GM10248 (cell line): ENCODE results near the gene DCXR.

Source experiments
- CTCF ChIA-PET: fragments of 300-600 bp; sonication (Branson Sonifier 250); formaldehyde crosslinking; extraction: SDS; loops from one replicate; lab custom pipeline; 2021; ENCODE audit warnings: antibody characterized with exemption; lab: Yijun Ruan, JAX
- POLR2A ChIA-PET: fragments of 350-650 bp; sonication (Branson Sonifier 250); formaldehyde crosslinking; extraction: SDS; loops from one replicate; lab custom pipeline; 2020; ENCODE audit warnings: antibody characterized with exemption; lab: Yijun Ruan, JAX
- DNase-seq: peaks from one replicate; pipeline ENCODE4 v3.0.0; 2012; ENCODE audit errors: extremely low spot score
- CTCF ChIP-seq: IDR thresholded peaks from 2 replicates; pipeline ENCODE4 v1.5.1; 2012; ENCODE audit warnings: mild to moderate bottlenecking, low read depth; ENCODE audit errors: extremely low read depth, missing control alignments, control extremely low read depth

The DCXR gene

GRCh38 chr17:82031303-82031884 is 6.1 kb downstream of the DCXR start, which contains the start of gene RAC3:
Gene RAC3, plus strand, starts transcription at chr17:82031678. Its CDS starts 84 bp downstream, at chr17:82031762.
- DNase-seq: peak; percentile 68
- ChIA-PET CTCF (interaction anchor here (1.2 to 9.3 kb wide), 10 partner anchors 8 to 261 kb away, joined by 3 to 87 read pairs (median 6); partner anchors contain the start of genes CENPX, DCXR and SLC16A3), POLR2A (interaction anchor here (0.5 kb wide), 1 partner anchor 105 kb away, joined by 3 read pairs; no protein-coding TSS in a partner anchor)
- TF ChIP-seq CTCF: no peak

DNA sequence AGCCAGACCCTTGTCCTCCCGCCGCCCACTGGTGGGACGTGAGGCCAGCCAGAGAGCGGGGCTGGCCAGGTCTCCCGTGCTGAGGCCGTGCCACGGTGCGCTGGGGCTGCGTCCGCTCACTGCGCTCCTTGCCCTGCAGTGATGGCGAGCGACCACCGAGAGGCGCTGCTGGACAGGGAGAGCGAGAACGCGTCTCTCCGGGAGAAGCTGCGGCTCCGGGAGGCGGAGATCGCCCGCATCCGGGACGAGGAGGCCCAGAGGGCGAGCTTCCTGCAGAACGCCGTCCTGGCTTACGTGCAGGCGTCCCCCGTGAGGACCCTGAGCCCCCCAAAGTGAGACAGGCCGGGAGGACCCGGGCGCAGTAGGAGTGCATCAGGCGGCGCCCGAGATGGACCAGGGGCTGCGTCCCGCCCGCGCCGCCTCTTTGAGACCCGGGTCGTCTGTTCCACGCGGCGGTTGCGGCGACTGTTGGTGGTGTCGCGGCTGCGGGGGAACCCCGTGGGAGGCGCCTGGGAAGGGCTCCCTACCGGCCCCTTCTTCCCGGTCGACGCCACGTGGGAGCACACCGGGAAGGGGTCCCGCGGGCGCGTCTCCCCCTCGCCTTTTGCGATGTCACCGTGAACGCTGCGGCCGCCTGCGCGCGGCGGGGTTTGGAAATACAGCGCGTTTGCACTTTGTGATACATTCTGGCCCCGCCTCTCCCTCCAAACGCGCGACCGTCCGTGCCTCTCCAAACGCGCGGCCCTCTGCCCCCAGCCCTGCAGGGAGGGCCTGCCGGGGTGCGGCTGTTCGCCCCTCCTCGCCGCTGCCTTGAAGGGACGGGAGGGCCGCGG is 6.8 kb downstream of the DCXR start:
- POLR2A ChIA-PET: interaction anchor here (0.5 to 0.6 kb wide), 2 partner anchors 105 to 202 kb away, joined by 3 to 4 read pairs; no protein-coding TSS in a partner anchor
- DNase-seq: peak; percentile 86
- peak; percentile 96 for TF ChIP-seq CTCF
- CTCF ChIA-PET: interaction anchor here (0.6 to 9.3 kb wide), 51 partner anchors 9 to 523 kb away, joined by 3 to 87 read pairs (median 4); partner anchors contain the start of genes CENPX, DCXR, FASN and GPS1

GRCh38 chr17:82029990-82030469 is 7.5 kb downstream of the DCXR start:
- ChIA-PET POLR2A (no interaction called here), CTCF (interaction anchor here (0.9 to 9.3 kb wide), 39 partner anchors 10 to 524 kb away, joined by 3 to 87 read pairs (median 5); partner anchors contain the start of genes DCXR, GPS1, OGFOD3 and PYCR1)
- TF ChIP-seq CTCF: no peak
- DNase-seq: no peak

DNA sequence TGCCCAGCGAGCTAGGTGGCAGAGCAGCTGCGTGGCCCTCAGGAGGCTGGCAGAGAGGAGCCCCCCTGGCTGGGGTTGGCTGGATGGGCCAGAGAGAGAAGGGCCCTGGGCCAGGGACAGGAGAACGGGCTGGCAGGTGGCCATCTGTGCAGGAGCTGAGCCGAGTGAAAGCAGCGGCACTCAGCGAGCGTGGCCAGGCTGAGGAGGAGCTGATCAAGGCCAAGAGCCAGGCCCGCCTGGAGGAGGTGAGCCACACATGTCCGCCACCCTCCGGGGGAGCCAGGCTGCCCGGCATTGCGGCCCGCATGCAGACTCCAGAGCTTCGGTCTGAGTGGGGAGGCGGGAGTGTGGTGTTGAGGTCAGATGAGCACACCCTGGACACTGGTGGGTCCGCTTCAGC is 8.1 kb downstream of the DCXR start:
- TF ChIP-seq CTCF: no peak
- ChIA-PET CTCF (interaction anchor here (0.6 to 9.3 kb wide), 27 partner anchors 9 to 524 kb away, joined by 3 to 87 read pairs (median 5); partner anchors contain the start of genes DCXR, GPS1, OGFOD3 and SIRT7), POLR2A (no interaction called here)
- no peak for DNase-seq

DNA sequence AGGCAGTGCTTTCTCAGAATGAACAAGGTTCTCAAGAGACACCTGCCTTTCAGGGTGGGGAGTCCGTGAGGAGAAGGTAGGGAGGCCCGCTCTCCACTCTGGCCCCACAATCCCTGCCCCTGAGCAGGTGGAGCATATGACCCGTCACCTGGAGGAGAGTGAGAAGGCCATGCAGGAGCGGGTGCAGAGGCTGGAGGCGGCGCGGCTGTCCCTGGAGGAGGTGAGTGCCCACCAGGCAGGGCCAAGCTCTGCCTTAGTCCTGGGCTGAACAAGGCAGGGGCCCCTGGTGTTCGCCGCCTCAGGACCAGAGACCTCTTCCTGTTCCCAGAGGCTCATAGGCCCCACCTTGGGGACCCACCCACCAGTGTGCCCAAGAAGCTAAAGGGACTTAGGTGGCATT is 8.5 kb downstream of the DCXR start:
- no peak for TF ChIP-seq CTCF
- ChIA-PET POLR2A (no interaction called here), CTCF (interaction anchor here (0.6 to 9.3 kb wide), 13 partner anchors 9 to 525 kb away, joined by 3 to 87 read pairs (median 5); partner anchors contain the start of gene DCXR)
- DNase-seq: no peak

GRCh38 chr17:82028246-82028645 is 9.3 kb downstream of the DCXR start:
- ChIA-PET POLR2A (no interaction called here), CTCF (interaction anchor here (1.1 to 9.3 kb wide), 7 partner anchors 8 to 126 kb away, joined by 3 to 87 read pairs (median 5); partner anchors contain the start of gene DCXR)
- TF ChIP-seq CTCF: no peak
- DNase-seq: no peak
